Transverse colon (tissue), 3 donors: Measurements from ENCODE around the gene NECAP2.

Source experiments
- POLR2A ChIP-seq: fragments of 450-650 bp; IDR thresholded peaks from one replicate; pipeline ENCODE4 v1.6.1; 2016; ENCODE audit warnings: antibody characterized with exemption, mild to moderate bottlenecking, moderate library complexity
- TF ChIP-seq, protein P1 (sequence below), 5 experiments: fragments of 200-600 bp in 3 of 5; fragments of 450-650 bp in 2 of 5; sonication (generic) in 3 of 5; IDR thresholded peaks; 1 replicate in 2 of 5; 2 replicates in 3 of 5; pipeline ENCODE4 v1.5.1; 2016 to 2017; ENCODE audit warnings: antibody characterized with exemption in 5 of 5, inconsistent platforms in 3 of 5, mild to moderate bottlenecking in 2 of 5, moderate library complexity in 1 of 5

GRCh38 chr1:16442265-16442664 is 1.7 kb downstream of the NECAP2 start:
- TF ChIP-seq, protein P1, sequence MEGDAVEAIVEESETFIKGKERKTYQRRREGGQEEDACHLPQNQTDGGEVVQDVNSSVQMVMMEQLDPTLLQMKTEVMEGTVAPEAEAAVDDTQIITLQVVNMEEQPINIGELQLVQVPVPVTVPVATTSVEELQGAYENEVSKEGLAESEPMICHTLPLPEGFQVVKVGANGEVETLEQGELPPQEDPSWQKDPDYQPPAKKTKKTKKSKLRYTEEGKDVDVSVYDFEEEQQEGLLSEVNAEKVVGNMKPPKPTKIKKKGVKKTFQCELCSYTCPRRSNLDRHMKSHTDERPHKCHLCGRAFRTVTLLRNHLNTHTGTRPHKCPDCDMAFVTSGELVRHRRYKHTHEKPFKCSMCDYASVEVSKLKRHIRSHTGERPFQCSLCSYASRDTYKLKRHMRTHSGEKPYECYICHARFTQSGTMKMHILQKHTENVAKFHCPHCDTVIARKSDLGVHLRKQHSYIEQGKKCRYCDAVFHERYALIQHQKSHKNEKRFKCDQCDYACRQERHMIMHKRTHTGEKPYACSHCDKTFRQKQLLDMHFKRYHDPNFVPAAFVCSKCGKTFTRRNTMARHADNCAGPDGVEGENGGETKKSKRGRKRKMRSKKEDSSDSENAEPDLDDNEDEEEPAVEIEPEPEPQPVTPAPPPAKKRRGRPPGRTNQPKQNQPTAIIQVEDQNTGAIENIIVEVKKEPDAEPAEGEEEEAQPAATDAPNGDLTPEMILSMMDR (IDR thresholded peaks at IDR 0.05), result no peak
- TF ChIP-seq POLR2A, result no peak
